ENCODE results near the gene KRT83. TPM values are rescaled to one million over a fixed set of nuclear protein-coding genes. Genes with fewer than 3 reads are reported as not detected.

Gene KRT83
- total and polyA plus RNA-seq, 10 of the 15 experiments (the other 5 are each of a cell fraction or from before 2014, with no cell fraction given), result not detected

Other genes starting within 250 kb of the KRT83 start
Only the 7 nearest of the 14 such genes appear.
- gene KRT7, start 88.2 kb downstream of the KRT83 start, total RNA-seq (2014; rRNA removed), result 3.1 and 3.4 TPM in 2 replicates
- gene KRT7, start 88.2 kb downstream of the KRT83 start, total RNA-seq (2014; rRNA removed; fragmentation: Illumina TruSeq; extraction: Trizol), result 3.8 and 4.0 TPM in 2 replicates
- 6.6 and 7.6 TPM in 2 replicates for gene KRT7, start 88.2 kb downstream of the KRT83 start, total RNA-seq (2021)
- gene KRT7, start 88.2 kb downstream of the KRT83 start, polyA plus RNA-seq (2011; rRNA removed), result 7.6 and 15.3 TPM in 2 replicates
- 1.5 and 1.9 TPM in 2 replicates for gene KRT7, start 88.2 kb downstream of the KRT83 start, polyA plus RNA-seq (2014; fragmentation: Illumina TruSeq; extraction: Trizol)
- gene KRT7, start 88.2 kb downstream of the KRT83 start, polyA plus RNA-seq (2014; fragmentation: Nextera tagmentation; extraction: Ambion mirVana), result 1 to 10 TPM in 1 of 2 experiments, under 1 TPM in 1; 0.90 to 4.6 TPM
- gene KRT7, start 88.2 kb downstream of the KRT83 start, polyA plus RNA-seq (2014; rRNA removed), result 5.0 and 5.4 TPM in 2 replicates
- 10 to 100 TPM; 17.8 to 18.7 TPM for gene KRT7, start 88.2 kb downstream of the KRT83 start, polyA plus RNA-seq (2016; fragmentation: Nextera tagmentation; extraction: Ambion mirVana)
- gene KRT86, start 46.8 kb downstream of the KRT83 start, total RNA-seq (2014; rRNA removed), result 0.11 and 0.27 TPM in 2 replicates
- gene KRT86, start 46.8 kb downstream of the KRT83 start, total RNA-seq (2014; rRNA removed; fragmentation: Illumina TruSeq; extraction: Trizol), result 0.09 TPM in 1 of 2 replicates, not detected in the other
- gene KRT86, start 46.8 kb downstream of the KRT83 start, total RNA-seq (2021), result 0.29 and 0.33 TPM in 2 replicates
- gene KRT86, start 46.8 kb downstream of the KRT83 start, polyA plus RNA-seq (2011; rRNA removed), result 0.39 and 0.54 TPM in 2 replicates
- not detected in 2 replicates for gene KRT86, start 46.8 kb downstream of the KRT83 start, polyA plus RNA-seq (2014; fragmentation: Illumina TruSeq; extraction: Trizol)
- gene KRT86, start 46.8 kb downstream of the KRT83 start, polyA plus RNA-seq (2014; fragmentation: Nextera tagmentation; extraction: Ambion mirVana), result not detected
- gene KRT86, start 46.8 kb downstream of the KRT83 start, polyA plus RNA-seq (2014; rRNA removed), result 0.13 and 0.23 TPM in 2 replicates
- under 1 TPM; 0.12 to 0.13 TPM for gene KRT86, start 46.8 kb downstream of the KRT83 start, polyA plus RNA-seq (2016; fragmentation: Nextera tagmentation; extraction: Ambion mirVana)
- not detected in 2 replicates for gene KRT81, start 29.9 kb downstream of the KRT83 start, total RNA-seq (2014; rRNA removed)
- gene KRT81, start 29.9 kb downstream of the KRT83 start, total RNA-seq (2014; rRNA removed; fragmentation: Illumina TruSeq; extraction: Trizol), result not detected in 2 replicates
- 0.15 and 0.35 TPM in 2 replicates for gene KRT81, start 29.9 kb downstream of the KRT83 start, total RNA-seq (2021)
- 0.05 and 0.06 TPM in 2 replicates for gene KRT81, start 29.9 kb downstream of the KRT83 start, polyA plus RNA-seq (2011; rRNA removed)
- not detected in 2 replicates for gene KRT81, start 29.9 kb downstream of the KRT83 start, polyA plus RNA-seq (2014; fragmentation: Illumina TruSeq; extraction: Trizol)
- not detected for gene KRT81, start 29.9 kb downstream of the KRT83 start, polyA plus RNA-seq (2014; fragmentation: Nextera tagmentation; extraction: Ambion mirVana)
- gene KRT81, start 29.9 kb downstream of the KRT83 start, polyA plus RNA-seq (2014; rRNA removed), result not detected in 2 replicates
- not detected for gene KRT81, start 29.9 kb downstream of the KRT83 start, polyA plus RNA-seq (2016; fragmentation: Nextera tagmentation; extraction: Ambion mirVana)
- gene KRT85, start 46.1 kb upstream of the KRT83 start, total RNA-seq (2014; rRNA removed), result 0.06 TPM in 1 of 2 replicates, not detected in the other
- not detected in 2 replicates for gene KRT85, start 46.1 kb upstream of the KRT83 start, total RNA-seq (2014; rRNA removed; fragmentation: Illumina TruSeq; extraction: Trizol)
- 0.15 TPM in 1 of 2 replicates, not detected in the other for gene KRT85, start 46.1 kb upstream of the KRT83 start, total RNA-seq (2021)
- gene KRT85, start 46.1 kb upstream of the KRT83 start, polyA plus RNA-seq (2011; rRNA removed), result 0.06 and 0.18 TPM in 2 replicates
- not detected in 2 replicates for gene KRT85, start 46.1 kb upstream of the KRT83 start, polyA plus RNA-seq (2014; fragmentation: Illumina TruSeq; extraction: Trizol)
- gene KRT85, start 46.1 kb upstream of the KRT83 start, polyA plus RNA-seq (2014; fragmentation: Nextera tagmentation; extraction: Ambion mirVana), result not detected
- 0.04 TPM in 1 of 2 replicates, not detected in the other for gene KRT85, start 46.1 kb upstream of the KRT83 start, polyA plus RNA-seq (2014; rRNA removed)
- gene KRT85, start 46.1 kb upstream of the KRT83 start, polyA plus RNA-seq (2016; fragmentation: Nextera tagmentation; extraction: Ambion mirVana), result under 1 TPM in 1 of 2 experiments, not detected in 1; 0.05 TPM
- gene KRT84, start 64.3 kb upstream of the KRT83 start, total RNA-seq (2014; rRNA removed), result not detected in 2 replicates
- not detected in 2 replicates for gene KRT84, start 64.3 kb upstream of the KRT83 start, total RNA-seq (2014; rRNA removed; fragmentation: Illumina TruSeq; extraction: Trizol)
- gene KRT84, start 64.3 kb upstream of the KRT83 start, total RNA-seq (2021), result not detected in 2 replicates
- not detected in 2 replicates for gene KRT84, start 64.3 kb upstream of the KRT83 start, polyA plus RNA-seq (2011; rRNA removed)
- not detected in 2 replicates for gene KRT84, start 64.3 kb upstream of the KRT83 start, polyA plus RNA-seq (2014; fragmentation: Illumina TruSeq; extraction: Trizol)
- gene KRT84, start 64.3 kb upstream of the KRT83 start, polyA plus RNA-seq (2014; fragmentation: Nextera tagmentation; extraction: Ambion mirVana), result not detected
- gene KRT84, start 64.3 kb upstream of the KRT83 start, polyA plus RNA-seq (2014; rRNA removed), result not detected in 2 replicates
- gene KRT84, start 64.3 kb upstream of the KRT83 start, polyA plus RNA-seq (2016; fragmentation: Nextera tagmentation; extraction: Ambion mirVana), result not detected
- gene KRT82, start 84.9 kb upstream of the KRT83 start, total RNA-seq (2014; rRNA removed), result not detected in 2 replicates
- gene KRT82, start 84.9 kb upstream of the KRT83 start, total RNA-seq (2014; rRNA removed; fragmentation: Illumina TruSeq; extraction: Trizol), result not detected in 2 replicates
- not detected in 2 replicates for gene KRT82, start 84.9 kb upstream of the KRT83 start, total RNA-seq (2021)
- not detected in 2 replicates for gene KRT82, start 84.9 kb upstream of the KRT83 start, polyA plus RNA-seq (2011; rRNA removed)
- not detected in 2 replicates for gene KRT82, start 84.9 kb upstream of the KRT83 start, polyA plus RNA-seq (2014; fragmentation: Illumina TruSeq; extraction: Trizol)
- gene KRT82, start 84.9 kb upstream of the KRT83 start, polyA plus RNA-seq (2014; fragmentation: Nextera tagmentation; extraction: Ambion mirVana), result not detected
- gene KRT82, start 84.9 kb upstream of the KRT83 start, polyA plus RNA-seq (2014; rRNA removed), result not detected in 2 replicates
- not detected for gene KRT82, start 84.9 kb upstream of the KRT83 start, polyA plus RNA-seq (2016; fragmentation: Nextera tagmentation; extraction: Ambion mirVana)
- not detected in 2 replicates for gene KRT75, start 113.0 kb upstream of the KRT83 start, total RNA-seq (2014; rRNA removed)
- not detected in 2 replicates for gene KRT75, start 113.0 kb upstream of the KRT83 start, total RNA-seq (2014; rRNA removed; fragmentation: Illumina TruSeq; extraction: Trizol)
- not detected in 2 replicates for gene KRT75, start 113.0 kb upstream of the KRT83 start, total RNA-seq (2021)
- not detected in 2 replicates for gene KRT75, start 113.0 kb upstream of the KRT83 start, polyA plus RNA-seq (2011; rRNA removed)
- not detected in 2 replicates for gene KRT75, start 113.0 kb upstream of the KRT83 start, polyA plus RNA-seq (2014; fragmentation: Illumina TruSeq; extraction: Trizol)
- not detected for gene KRT75, start 113.0 kb upstream of the KRT83 start, polyA plus RNA-seq (2014; fragmentation: Nextera tagmentation; extraction: Ambion mirVana)
- gene KRT75, start 113.0 kb upstream of the KRT83 start, polyA plus RNA-seq (2014; rRNA removed), result not detected in 2 replicates
- not detected for gene KRT75, start 113.0 kb upstream of the KRT83 start, polyA plus RNA-seq (2016; fragmentation: Nextera tagmentation; extraction: Ambion mirVana)

Data from GM12878 (cell line).